Measurements from ENCODE around the gene CCDC33.

DNA sequence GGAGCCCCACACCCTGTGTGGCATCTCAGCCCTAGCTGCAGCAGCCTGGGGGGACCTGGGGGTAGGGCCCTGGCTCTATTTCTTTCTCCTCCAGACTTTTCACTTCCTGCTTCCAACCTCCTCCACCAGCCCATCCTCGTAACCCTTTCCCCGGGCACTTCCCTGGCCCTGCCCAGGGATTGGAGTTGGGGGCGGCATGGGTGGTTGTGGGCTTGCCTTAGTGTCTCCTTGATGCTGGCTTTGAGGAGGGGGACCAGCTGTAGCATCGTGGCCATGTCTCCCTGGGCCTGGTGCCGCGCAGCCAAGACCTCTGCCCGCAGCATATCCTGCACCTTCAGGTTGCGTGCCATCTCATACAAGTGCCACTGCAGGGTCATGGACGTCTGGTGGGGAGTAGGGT, 103.2 kb downstream of the CCDC33 start:
- TF ChIP-seq ZFP69B (tag by site-specific recombination; IDR thresholded peaks at IDR 0.05) (no peak), ZNF24 (tag by site-specific recombination; IDR thresholded peaks at IDR 0.05) (no peak), ZSCAN16 (tag by site-specific recombination; IDR thresholded peaks at IDR 0.05) (no peak), ZNF16 (tag by site-specific recombination; IDR thresholded peaks at IDR 0.05; ENCODE audit: low read depth) (no peak), YY1 (tag by site-specific recombination; IDR thresholded peaks at IDR 0.05) (no peak), ZNF660 (tag by site-specific recombination; IDR thresholded peaks at IDR 0.05) (no peak), ZNF274 (IDR thresholded peaks at IDR 0.05; ENCODE audit: low read length) (no peak), ZNF274 (tag by site-specific recombination; IDR thresholded peaks at IDR 0.05; ENCODE audit: borderline replicate concordance) (no peak), ZNF416 (tag by site-specific recombination; IDR thresholded peaks at IDR 0.05) (no peak), ZNF76 (tag by site-specific recombination; IDR thresholded peaks at IDR 0.05; ENCODE audit: borderline replicate concordance, low read depth) (no peak), MZF1 (tag by site-specific recombination; IDR thresholded peaks at IDR 0.05; ENCODE audit: borderline replicate concordance) (no peak)
- TF ChIP-seq, protein P1, sequence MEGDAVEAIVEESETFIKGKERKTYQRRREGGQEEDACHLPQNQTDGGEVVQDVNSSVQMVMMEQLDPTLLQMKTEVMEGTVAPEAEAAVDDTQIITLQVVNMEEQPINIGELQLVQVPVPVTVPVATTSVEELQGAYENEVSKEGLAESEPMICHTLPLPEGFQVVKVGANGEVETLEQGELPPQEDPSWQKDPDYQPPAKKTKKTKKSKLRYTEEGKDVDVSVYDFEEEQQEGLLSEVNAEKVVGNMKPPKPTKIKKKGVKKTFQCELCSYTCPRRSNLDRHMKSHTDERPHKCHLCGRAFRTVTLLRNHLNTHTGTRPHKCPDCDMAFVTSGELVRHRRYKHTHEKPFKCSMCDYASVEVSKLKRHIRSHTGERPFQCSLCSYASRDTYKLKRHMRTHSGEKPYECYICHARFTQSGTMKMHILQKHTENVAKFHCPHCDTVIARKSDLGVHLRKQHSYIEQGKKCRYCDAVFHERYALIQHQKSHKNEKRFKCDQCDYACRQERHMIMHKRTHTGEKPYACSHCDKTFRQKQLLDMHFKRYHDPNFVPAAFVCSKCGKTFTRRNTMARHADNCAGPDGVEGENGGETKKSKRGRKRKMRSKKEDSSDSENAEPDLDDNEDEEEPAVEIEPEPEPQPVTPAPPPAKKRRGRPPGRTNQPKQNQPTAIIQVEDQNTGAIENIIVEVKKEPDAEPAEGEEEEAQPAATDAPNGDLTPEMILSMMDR (tag by site-specific recombination; IDR thresholded peaks at IDR 0.05), result no peak
- TF ChIP-seq, protein P2, sequence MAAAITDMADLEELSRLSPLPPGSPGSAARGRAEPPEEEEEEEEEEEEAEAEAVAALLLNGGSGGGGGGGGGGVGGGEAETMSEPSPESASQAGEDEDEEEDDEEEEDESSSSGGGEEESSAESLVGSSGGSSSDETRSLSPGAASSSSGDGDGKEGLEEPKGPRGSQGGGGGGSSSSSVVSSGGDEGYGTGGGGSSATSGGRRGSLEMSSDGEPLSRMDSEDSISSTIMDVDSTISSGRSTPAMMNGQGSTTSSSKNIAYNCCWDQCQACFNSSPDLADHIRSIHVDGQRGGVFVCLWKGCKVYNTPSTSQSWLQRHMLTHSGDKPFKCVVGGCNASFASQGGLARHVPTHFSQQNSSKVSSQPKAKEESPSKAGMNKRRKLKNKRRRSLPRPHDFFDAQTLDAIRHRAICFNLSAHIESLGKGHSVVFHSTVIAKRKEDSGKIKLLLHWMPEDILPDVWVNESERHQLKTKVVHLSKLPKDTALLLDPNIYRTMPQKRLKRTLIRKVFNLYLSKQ (tag by site-specific recombination; IDR thresholded peaks at IDR 0.05; ENCODE audit: borderline replicate concordance), result no peak
